ENCODE results near the gene MAP6. TPM values are rescaled to one million over a fixed set of nuclear protein-coding genes. Genes with fewer than 3 reads are reported as not detected.

Gene MAP6
- total RNA-seq, 3 donors from 2014 or later (not counting 1 experiment from before 2014, with no cell fraction given): not detected

DNA sequence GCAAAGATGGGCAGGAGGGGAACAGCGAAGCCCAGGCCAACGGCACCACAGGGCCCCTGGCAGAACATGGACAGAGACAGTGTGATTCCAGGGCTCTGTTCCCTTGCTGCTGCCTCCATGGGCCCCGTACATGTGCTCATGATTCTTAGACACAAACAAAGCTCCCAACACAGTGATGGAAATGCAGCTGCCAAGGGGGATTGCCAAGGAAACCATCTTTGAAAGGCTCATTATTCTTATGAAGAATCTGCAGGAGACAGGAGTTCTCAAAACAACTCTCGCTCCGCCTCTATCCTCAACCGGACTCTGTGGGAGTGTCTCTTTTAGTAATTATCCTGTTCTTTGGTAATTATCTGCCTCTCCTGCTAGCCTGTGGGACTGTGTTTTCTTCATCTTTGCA is 74.6 kb downstream of the MAP6 start:
- no peak overlapping the region for H3K27ac Mint-ChIP-seq
- H3K4me3 Mint-ChIP-seq: no peak overlapping the region
- Histone ChIP-seq H3K4me1 (ENCODE audit: control insufficient read depth, insufficient read depth, low read length) (peaks cover 10% of the 10 kb centered on the region), H3K36me3 (ENCODE audit: control insufficient read depth, insufficient read depth, low read length) (no peaks in the 10 kb centered on the region), H3K9me3 (ENCODE audit: control insufficient read depth, insufficient read depth, low read length) (no peaks in the 10 kb centered on the region), H3K4me3 (ENCODE audit: low read length) (no peak overlapping the region), H3K27me3 (ENCODE audit: control insufficient read depth, insufficient read depth, low read length) (no peaks in the 10 kb centered on the region), H3K27ac (ENCODE audit: low read length) (no peak overlapping the region)
- ATAC-seq (no peak), DNase-seq (no peak)
- peaks cover 4 to 14% of the 10 kb centered on the region in 2 donors for H3K27me3 Mint-ChIP-seq (ENCODE audit: low read depth in 2 of 2)
- intact Hi-C loops (cut with micrococcal nuclease): no loop called here
- 92% methylated on average over 6 of the region's 6 CpGs for WGBS (ENCODE audit: insufficient coverage)
- no peaks in the 10 kb centered on the region for H3K9me3 Mint-ChIP-seq
- H3K36me3 Mint-ChIP-seq: no peaks in the 10 kb centered on the region
- TF ChIP-seq, protein P1, sequence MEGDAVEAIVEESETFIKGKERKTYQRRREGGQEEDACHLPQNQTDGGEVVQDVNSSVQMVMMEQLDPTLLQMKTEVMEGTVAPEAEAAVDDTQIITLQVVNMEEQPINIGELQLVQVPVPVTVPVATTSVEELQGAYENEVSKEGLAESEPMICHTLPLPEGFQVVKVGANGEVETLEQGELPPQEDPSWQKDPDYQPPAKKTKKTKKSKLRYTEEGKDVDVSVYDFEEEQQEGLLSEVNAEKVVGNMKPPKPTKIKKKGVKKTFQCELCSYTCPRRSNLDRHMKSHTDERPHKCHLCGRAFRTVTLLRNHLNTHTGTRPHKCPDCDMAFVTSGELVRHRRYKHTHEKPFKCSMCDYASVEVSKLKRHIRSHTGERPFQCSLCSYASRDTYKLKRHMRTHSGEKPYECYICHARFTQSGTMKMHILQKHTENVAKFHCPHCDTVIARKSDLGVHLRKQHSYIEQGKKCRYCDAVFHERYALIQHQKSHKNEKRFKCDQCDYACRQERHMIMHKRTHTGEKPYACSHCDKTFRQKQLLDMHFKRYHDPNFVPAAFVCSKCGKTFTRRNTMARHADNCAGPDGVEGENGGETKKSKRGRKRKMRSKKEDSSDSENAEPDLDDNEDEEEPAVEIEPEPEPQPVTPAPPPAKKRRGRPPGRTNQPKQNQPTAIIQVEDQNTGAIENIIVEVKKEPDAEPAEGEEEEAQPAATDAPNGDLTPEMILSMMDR (IDR thresholded peaks at IDR 0.05): no peak
- H3K4me1 Mint-ChIP-seq: peaks cover 14 to 22% of the 10 kb centered on the region in 2 donors

DNA sequence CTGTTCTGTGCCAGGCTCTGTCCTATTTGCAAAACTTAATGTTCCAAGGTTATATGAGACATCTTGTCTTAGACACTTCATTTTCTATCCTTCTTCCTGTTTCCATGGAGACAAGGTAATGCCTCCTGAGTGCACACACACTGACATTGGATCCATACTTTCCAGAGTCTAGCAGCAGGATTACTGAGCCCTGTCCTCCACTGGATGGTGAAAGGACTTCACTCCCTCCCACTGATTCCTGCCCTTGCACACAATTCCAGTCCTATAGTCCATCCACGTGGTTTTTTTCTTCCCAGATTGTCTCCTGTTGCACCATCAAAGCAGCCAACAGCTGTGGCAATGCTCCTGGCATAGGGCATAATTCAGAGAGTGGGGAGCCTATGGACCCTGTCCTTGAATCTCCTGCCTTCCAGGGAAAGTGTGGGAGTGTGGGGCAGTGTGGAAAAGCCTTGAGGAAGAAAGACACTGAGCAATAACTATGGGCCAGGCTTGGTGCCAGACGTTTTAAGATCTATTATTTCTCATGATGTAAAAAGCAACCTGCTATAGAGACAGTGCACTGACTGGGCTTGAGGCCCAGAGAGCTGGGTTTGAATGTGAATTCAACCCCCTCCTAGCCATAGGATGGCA is 75.4 kb downstream of the MAP6 start:
- Mint-ChIP-seq H3K36me3 (no peaks in the 10 kb centered on the region), H3K4me3 (no peak overlapping the region), H3K27ac (peak overlapping the region in 1 of 2 donors; percentile 30), H3K9me3 (no peaks in the 10 kb centered on the region), H3K4me1 (peaks cover 14 to 22% of the 10 kb centered on the region in 2 donors), H3K27me3 (ENCODE audit: low read depth in 2 of 2) (peaks cover 0 to 7% of the 10 kb centered on the region in 2 donors)
- Histone ChIP-seq H3K27ac (ENCODE audit: low read length) (no peak overlapping the region), H3K36me3 (ENCODE audit: control insufficient read depth, insufficient read depth, low read length) (no peaks in the 10 kb centered on the region), H3K27me3 (ENCODE audit: control insufficient read depth, insufficient read depth, low read length) (no peaks in the 10 kb centered on the region), H3K4me3 (ENCODE audit: low read length) (no peak overlapping the region), H3K4me1 (ENCODE audit: control insufficient read depth, insufficient read depth, low read length) (peaks cover 10% of the 10 kb centered on the region), H3K9me3 (ENCODE audit: control insufficient read depth, insufficient read depth, low read length) (no peaks in the 10 kb centered on the region)
- WGBS (ENCODE audit: insufficient coverage): 82% methylated on average over 2 of the region's 2 CpGs
- TF ChIP-seq, protein P1 (IDR thresholded peaks at IDR 0.05): no peak
- ATAC-seq (no peak), DNase-seq (no peak)
- intact Hi-C loops (cut with micrococcal nuclease): no loop called here

DNA sequence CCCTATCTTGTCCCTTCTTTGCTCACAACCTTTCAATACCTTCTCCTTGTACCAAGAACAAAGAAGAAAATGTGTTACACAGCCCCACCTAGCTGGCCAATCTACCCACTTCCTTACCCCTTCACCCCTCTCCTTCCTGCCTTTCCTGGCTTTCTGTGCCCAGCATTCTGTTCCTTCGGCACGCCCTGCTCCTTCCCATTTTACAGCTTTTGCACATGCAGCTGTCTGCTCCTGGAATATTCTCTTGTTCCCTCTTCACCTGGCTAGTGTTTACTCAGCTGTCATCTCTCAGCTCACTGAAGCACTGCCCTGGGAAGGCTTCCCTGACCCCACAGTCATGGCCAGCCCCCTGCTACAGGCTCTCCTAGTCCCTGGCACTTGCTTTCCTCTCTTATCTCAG is 76.1 kb downstream of the MAP6 start:
- intact Hi-C loops (cut with micrococcal nuclease): no loop called here
- DNase-seq: peak in 1 of 2 donors; percentile 30
- 35% methylated on average over 2 of the region's 2 CpGs for WGBS (ENCODE audit: insufficient coverage)

More for the DNA sequence above, 76.1 kb downstream of the MAP6 start:
- H3K27me3 ChIP-seq (ENCODE audit: control insufficient read depth, insufficient read depth, low read length): no peaks in the 10 kb centered on the region
- Mint-ChIP-seq H3K9me3 (no peaks in the 10 kb centered on the region), H3K4me1 (peaks cover 14 to 22% of the 10 kb centered on the region in 2 donors), H3K27ac (peak overlapping the region in 1 of 2 donors; percentile 30), H3K4me3 (no peak overlapping the region), H3K36me3 (no peaks in the 10 kb centered on the region), H3K27me3 (ENCODE audit: low read depth in 2 of 2) (peaks cover 0 to 5% of the 10 kb centered on the region in 2 donors)
- TF ChIP-seq, protein P1 (IDR thresholded peaks at IDR 0.05): no peak
- no peak overlapping the region for H3K27ac ChIP-seq (ENCODE audit: low read length)
- no peaks in the 10 kb centered on the region for H3K36me3 ChIP-seq (ENCODE audit: control insufficient read depth, insufficient read depth, low read length)
- H3K9me3 ChIP-seq (ENCODE audit: control insufficient read depth, insufficient read depth, low read length): no peaks in the 10 kb centered on the region
- peaks cover 10% of the 10 kb centered on the region for H3K4me1 ChIP-seq (ENCODE audit: control insufficient read depth, insufficient read depth, low read length)
- ATAC-seq: no peak
- H3K4me3 ChIP-seq (ENCODE audit: low read length): no peak overlapping the region

All from natural killer cell (primary cell).